Transverse colon (tissue), 4 donors: Measurements from ENCODE around the gene ALDH8A1.

ENCODE experiments used
- CTCF ChIP-seq, 5 experiments: fragments of 200-600 bp in 3 of 5; fragments of 450-650 bp in 2 of 5; sonication (generic) in 3 of 5; IDR thresholded peaks; 1 replicate in 2 of 5; 2 replicates in 3 of 5; pipeline ENCODE4 v1.5.1; 2016 to 2017; ENCODE audit warnings: antibody characterized with exemption in 5 of 5, inconsistent platforms in 3 of 5, mild to moderate bottlenecking in 2 of 5, moderate library complexity in 1 of 5
- EP300 ChIP-seq: sonication (generic); formaldehyde crosslinking; IDR thresholded peaks from one replicate; pipeline ENCODE4 v1.6.1; 2017; ENCODE audit warnings: antibody characterized with exemption, low read depth
- POLR2AphosphoS5 ChIP-seq, 3 donors: sonication (generic); formaldehyde crosslinking; IDR thresholded peaks; one replicate each; pipeline ENCODE4 v1.6.1; 2016; ENCODE audit warnings: antibody characterized with exemption in 3 of 3

- no peak for TF ChIP-seq CTCF (IDR thresholded peaks at IDR 0.05)
- TF ChIP-seq EP300 = no peak
- TF ChIP-seq POLR2AphosphoS5 (IDR thresholded peaks at IDR 0.05) = no peak
Measured at GRCh38 chr6:134967711-134968110, 17.8 kb upstream of the ALDH8A1 start.
